GM21423 (cell line): ENCODE data around the gene ZSCAN5C.
"Not testable (repeated sequence)": the region's sequence is repeated elsewhere in the genome, so short reads cannot be mapped to it uniquely, and the experiment has no call there.

Source experiments
- ATAC-seq: cut with Tn5 transposase; IDR thresholded peaks from one replicate; pipeline ENCODE4 v1.9.1; 2021; ENCODE audit warnings: mild to moderate bottlenecking, moderate library complexity; ENCODE audit not compliant: unreplicated experiment

ZSCAN5C gene

GRCh38 chr19:56191115-56191514, 11.0 kb upstream of the ZSCAN5C start:
- no peak for ATAC-seq

DNA sequence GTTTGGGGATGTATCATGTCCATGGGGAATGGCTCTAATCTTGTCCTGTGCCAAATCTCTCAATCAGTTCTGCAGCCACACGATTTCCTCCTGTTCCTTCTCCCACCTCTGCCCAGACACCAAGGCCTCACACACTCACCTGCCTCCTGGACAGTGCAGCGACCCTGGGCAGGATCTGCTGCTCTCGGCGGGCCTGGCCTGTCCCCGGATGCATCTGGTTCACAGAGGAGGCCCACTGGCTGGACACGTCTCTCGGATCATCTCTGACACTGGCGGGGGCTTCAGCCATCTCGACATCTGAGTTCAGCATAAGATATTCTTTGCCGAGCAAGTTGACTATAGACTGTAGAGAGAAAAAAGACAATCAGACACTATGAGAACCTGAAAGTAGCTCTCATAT, 10.4 kb upstream of the ZSCAN5C start:
- no peak for ATAC-seq

GRCh38 chr19:56193981-56194640, 8.0 kb upstream of the ZSCAN5C start:
- ATAC-seq: no peak

DNA sequence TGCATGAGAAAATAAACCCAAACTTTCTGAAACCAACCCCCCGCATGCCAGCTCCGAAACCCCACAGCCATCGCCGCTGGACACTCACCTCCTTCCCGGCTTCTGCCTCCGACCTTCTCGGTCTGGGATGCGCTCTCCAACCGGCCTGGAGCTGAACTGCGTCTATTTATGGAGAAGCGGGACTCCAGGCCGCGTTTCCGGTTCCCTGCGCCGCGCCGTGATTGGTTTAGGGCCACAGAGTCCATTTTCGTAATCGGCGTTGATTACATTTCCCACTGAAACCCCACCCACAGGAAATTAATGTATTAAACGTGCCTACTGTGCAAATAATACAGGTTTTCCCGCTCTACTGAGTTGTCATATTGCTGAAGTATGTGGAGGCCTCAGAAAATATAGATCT, 4.4 kb upstream of the ZSCAN5C start, which contains the start of gene ZSCAN5B:
TSS of gene ZSCAN5B (minus strand) at position 138 of the 400 bp plus-strand sequence. CDS start 4,731 bp downstream, outside the sequence.
- not testable (repeated sequence) for ATAC-seq

DNA sequence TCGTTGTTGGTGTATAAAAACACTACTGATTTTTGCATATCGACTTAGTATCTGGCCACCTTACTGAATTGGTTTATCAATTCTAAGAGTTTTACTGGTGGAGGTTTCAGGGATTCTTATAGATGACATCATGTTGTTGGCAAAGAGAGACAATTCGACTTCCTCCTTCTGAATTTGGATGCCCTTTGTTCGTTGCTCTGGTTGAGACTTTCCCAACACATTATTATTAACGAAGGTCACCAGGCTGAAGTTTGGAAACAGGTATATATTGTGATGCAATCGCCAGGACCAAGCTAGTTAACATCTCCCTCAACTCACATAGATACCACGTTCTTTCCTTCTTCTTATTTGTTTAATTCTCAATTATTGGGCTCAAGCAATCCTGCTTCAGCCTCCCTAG, 2.4 kb upstream of the ZSCAN5C start:
- no peak for ATAC-seq

- ATAC-seq: not testable (repeated sequence)
Measured at GRCh38 chr19:56207581-56207980, 5.5 kb downstream of the ZSCAN5C start.

- ATAC-seq: no peak
Measured at GRCh38 chr19:56209091-56209490, 7.0 kb downstream of the ZSCAN5C start.

DNA sequence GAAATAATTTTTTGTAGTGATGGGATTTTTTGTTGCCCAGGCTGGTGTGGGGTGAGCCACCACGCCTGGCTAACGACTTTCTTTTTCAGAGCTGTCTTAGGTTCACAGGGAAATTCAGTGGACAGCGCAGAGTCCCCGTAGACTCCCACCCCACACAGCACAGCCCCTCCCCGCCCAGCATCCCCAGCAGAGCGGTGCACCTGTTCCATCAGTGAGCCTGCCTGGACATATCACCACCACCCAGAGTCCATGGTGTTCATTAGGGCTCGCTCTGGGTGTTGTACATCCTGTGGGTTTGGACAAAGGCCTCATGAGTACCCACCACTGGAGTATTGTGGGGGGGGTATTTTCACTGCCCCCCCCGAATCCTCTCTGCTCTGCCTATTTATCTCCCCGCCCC, 8.0 kb downstream of the ZSCAN5C start:
- not testable (repeated sequence) for ATAC-seq

- no peak for ATAC-seq
Measured at GRCh38 chr19:56211718-56212117, 9.6 kb downstream of the ZSCAN5C start.

- no peak for ATAC-seq
Measured at GRCh38 chr19:56217039-56217949, 15.2 kb downstream of the ZSCAN5C start.

GRCh38 chr19:56218961-56219360, 16.9 kb downstream of the ZSCAN5C start:
- ATAC-seq: no peak

- not testable (repeated sequence) for ATAC-seq
Measured at GRCh38 chr19:56221442-56221841, 19.4 kb downstream of the ZSCAN5C start.

- no peak for ATAC-seq
Measured at GRCh38 chr19:56221851-56222250, 19.8 kb downstream of the ZSCAN5C start.

DNA sequence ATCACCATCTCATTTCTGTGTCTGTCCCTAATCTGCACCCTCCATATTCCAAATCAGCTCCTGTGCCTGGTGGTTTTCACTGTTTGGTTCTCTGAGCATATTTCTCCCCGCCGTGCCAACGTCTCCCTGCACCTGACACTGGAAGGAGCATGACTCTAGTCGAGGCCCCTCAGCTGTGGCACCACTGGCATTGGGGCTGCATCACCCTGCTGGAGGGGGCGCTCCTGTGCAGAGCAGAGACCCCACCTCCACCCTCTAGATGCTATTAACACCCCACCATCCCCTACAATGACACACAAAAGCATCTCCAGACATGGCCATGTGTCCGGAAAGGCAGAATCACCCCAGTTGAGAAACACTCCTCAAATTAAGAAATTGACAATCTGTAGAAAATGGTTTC, 20.8 kb downstream of the ZSCAN5C start:
- no peak for ATAC-seq

GRCh38 chr19:56223481-56223880, 21.4 kb downstream of the ZSCAN5C start:
- no peak for ATAC-seq

GRCh38 chr19:56245121-56245740, 43.2 kb downstream of the ZSCAN5C start:
- no peak for ATAC-seq

DNA sequence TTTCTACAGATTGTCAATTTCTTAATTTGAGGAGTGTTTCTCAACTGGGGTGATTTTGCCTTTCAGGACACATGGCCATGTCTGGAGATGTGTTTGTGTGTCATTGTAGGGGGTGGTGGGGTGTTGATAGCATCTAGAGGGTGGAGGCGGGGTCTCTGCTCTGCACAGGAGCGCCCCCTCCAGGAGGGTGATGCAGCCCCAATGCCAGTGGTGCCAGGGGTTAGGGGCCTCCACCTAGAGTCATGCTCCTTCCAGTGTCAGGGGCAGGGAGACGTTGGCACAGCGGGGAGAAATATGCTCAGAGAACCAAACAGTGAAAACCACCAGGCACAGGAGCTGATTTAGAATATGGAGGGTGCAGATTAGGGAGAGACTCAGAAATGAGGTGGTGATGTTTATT, 43.7 kb downstream of the ZSCAN5C start:
- ATAC-seq: not testable (repeated sequence)

- ATAC-seq: not testable (repeated sequence)
Measured at GRCh38 chr19:56248736-56249338, 46.8 kb downstream of the ZSCAN5C start.

GRCh38 chr19:56252699-56253422, 50.8 kb downstream of the ZSCAN5C start:
- ATAC-seq: no peak

GRCh38 chr19:56253737-56254136, 51.7 kb downstream of the ZSCAN5C start:
- ATAC-seq: no peak
